Measurements from ENCODE around the gene MANBA.

DNA sequence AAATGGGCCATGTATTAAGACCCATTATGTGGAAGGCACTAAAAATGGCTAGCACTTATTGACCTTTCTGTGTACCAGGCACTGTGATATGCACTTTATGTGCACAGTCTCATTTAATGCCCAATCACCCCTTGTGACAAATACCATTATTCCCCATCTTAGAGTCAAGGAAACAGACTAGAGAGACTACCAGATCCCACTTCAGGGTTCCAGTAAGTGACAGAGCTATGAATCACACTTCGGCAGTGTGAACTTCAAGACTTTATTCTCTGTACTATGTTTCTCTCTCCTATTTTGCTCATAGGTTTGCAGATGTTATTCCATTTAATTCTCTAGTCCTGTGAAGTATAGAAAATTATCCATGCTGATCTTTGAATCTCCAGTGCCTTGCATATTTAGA is 152.6 kb downstream of the MANBA start:
- TF ChIP-seq, protein P1, sequence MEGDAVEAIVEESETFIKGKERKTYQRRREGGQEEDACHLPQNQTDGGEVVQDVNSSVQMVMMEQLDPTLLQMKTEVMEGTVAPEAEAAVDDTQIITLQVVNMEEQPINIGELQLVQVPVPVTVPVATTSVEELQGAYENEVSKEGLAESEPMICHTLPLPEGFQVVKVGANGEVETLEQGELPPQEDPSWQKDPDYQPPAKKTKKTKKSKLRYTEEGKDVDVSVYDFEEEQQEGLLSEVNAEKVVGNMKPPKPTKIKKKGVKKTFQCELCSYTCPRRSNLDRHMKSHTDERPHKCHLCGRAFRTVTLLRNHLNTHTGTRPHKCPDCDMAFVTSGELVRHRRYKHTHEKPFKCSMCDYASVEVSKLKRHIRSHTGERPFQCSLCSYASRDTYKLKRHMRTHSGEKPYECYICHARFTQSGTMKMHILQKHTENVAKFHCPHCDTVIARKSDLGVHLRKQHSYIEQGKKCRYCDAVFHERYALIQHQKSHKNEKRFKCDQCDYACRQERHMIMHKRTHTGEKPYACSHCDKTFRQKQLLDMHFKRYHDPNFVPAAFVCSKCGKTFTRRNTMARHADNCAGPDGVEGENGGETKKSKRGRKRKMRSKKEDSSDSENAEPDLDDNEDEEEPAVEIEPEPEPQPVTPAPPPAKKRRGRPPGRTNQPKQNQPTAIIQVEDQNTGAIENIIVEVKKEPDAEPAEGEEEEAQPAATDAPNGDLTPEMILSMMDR (IDR thresholded peaks at IDR 0.05), result no peak
- TF ChIP-seq POLR2AphosphoS5 (IDR thresholded peaks at IDR 0.05) (no peak), EP300 (IDR thresholded peaks at IDR 0.05) (no peak), POLR2A (IDR thresholded peaks at IDR 0.05) (no peak)

Data from gastroesophageal sphincter (tissue), 3 donors.